Transverse colon (tissue), 4 donors: ENCODE results near the gene ACTL6B. TPM values are rescaled to one million over a fixed set of nuclear protein-coding genes. Genes with fewer than 3 reads are reported as not detected.

Experiments used
- DNase-seq: peaks from one replicate; pipeline ENCODE4 v3.0.0-alpha.2; 2019
- H3K27ac ChIP-seq, 4 donors: fragments of 200-600 bp; sonication (generic); 2 replicates each; pipeline ENCODE4 v1.5.1; 2016 to 2018; ENCODE audit warnings: inconsistent platforms in 4 of 4
- H3K27me3 ChIP-seq: fragments of 200-600 bp; sonication (generic); 2 replicates; pipeline ENCODE4 v1.5.1; 2017; ENCODE audit warnings: inconsistent platforms
- H3K36me3 ChIP-seq, 4 donors: fragments of 200-600 bp; sonication (generic); 2 replicates each; pipeline ENCODE4 v1.5.1; 2017 to 2019; ENCODE audit warnings: inconsistent platforms in 4 of 4
- H3K4me1 ChIP-seq, 4 donors: fragments of 200-600 bp; sonication (generic); 2 replicates each; pipeline ENCODE4 v1.5.1; 2017 to 2020; ENCODE audit warnings: inconsistent platforms in 4 of 4
- H3K4me3 ChIP-seq, 4 donors: fragments of 200-600 bp; sonication (generic); 1 replicate in 1 of 4; 2 replicates in 3 of 4; pipeline versions ENCODE4 v1.5.1 to v1.6.1; 2017 to 2019; ENCODE audit warnings: inconsistent platforms in 4 of 4
- H3K9me3 ChIP-seq, 2 donors: fragments of 200-600 bp; sonication (generic); 2 replicates each; pipeline ENCODE4 v1.5.1; 2017 to 2019; ENCODE audit warnings: inconsistent platforms in 2 of 2
- EP300 ChIP-seq: sonication (generic); formaldehyde crosslinking; IDR thresholded peaks from one replicate; pipeline ENCODE4 v1.6.1; 2017; ENCODE audit warnings: antibody characterized with exemption, low read depth
- POLR2A ChIP-seq: fragments of 450-650 bp; IDR thresholded peaks from one replicate; pipeline ENCODE4 v1.6.1; 2016; ENCODE audit warnings: antibody characterized with exemption, mild to moderate bottlenecking, moderate library complexity
- POLR2AphosphoS5 ChIP-seq, 3 donors: sonication (generic); formaldehyde crosslinking; IDR thresholded peaks; one replicate each; pipeline ENCODE4 v1.6.1; 2016; ENCODE audit warnings: antibody characterized with exemption in 3 of 3
- WGBS, 2 donors: methylation state at CpG; one replicate each; pipeline ENCODE4 v1.1.5; 2018; ENCODE audit warnings: low coverage in 1 of 2; 5-methylcytosine and 5-hydroxymethylcytosine counted together
- in situ Hi-C, 4 donors: fragments of 200-750 bp; cut with MboI; loops; one replicate each; pipeline versions ENCODE4 v1.15.0 to v1.15.1; 2017; ENCODE audit warnings: low sequenced_read_pairs in 3 of 4, low pct_ligation_motif_present in 1 of 4, low pct_unique_long_range_greater_than_20kb in 1 of 4
- intact Hi-C: fragments of 100-400 bp; cut with DNase I; formaldehyde crosslinking; loops from one replicate; pipeline ENCODE4 v1.15.1; 2023; ENCODE audit warnings: low total_unique reads
- total RNA-seq, 4 donors: library from RNA; depleted of rRNA; stranded (reverse); fragments of >200 nt; gene quantifications; one replicate each; pipeline ENCODE4 v1.1.0, GENCODE V29; 2016
- TF ChIP-seq, protein P1 (sequence below), 5 experiments: fragments of 200-600 bp in 3 of 5; fragments of 450-650 bp in 2 of 5; sonication (generic) in 3 of 5; IDR thresholded peaks; 1 replicate in 2 of 5; 2 replicates in 3 of 5; pipeline ENCODE4 v1.5.1; 2016 to 2017; ENCODE audit warnings: antibody characterized with exemption in 5 of 5, inconsistent platforms in 3 of 5, mild to moderate bottlenecking in 2 of 5, moderate library complexity in 1 of 5

ACTL6B gene
- total RNA-seq, 4 donors from 2014 or later: not detected

DNA sequence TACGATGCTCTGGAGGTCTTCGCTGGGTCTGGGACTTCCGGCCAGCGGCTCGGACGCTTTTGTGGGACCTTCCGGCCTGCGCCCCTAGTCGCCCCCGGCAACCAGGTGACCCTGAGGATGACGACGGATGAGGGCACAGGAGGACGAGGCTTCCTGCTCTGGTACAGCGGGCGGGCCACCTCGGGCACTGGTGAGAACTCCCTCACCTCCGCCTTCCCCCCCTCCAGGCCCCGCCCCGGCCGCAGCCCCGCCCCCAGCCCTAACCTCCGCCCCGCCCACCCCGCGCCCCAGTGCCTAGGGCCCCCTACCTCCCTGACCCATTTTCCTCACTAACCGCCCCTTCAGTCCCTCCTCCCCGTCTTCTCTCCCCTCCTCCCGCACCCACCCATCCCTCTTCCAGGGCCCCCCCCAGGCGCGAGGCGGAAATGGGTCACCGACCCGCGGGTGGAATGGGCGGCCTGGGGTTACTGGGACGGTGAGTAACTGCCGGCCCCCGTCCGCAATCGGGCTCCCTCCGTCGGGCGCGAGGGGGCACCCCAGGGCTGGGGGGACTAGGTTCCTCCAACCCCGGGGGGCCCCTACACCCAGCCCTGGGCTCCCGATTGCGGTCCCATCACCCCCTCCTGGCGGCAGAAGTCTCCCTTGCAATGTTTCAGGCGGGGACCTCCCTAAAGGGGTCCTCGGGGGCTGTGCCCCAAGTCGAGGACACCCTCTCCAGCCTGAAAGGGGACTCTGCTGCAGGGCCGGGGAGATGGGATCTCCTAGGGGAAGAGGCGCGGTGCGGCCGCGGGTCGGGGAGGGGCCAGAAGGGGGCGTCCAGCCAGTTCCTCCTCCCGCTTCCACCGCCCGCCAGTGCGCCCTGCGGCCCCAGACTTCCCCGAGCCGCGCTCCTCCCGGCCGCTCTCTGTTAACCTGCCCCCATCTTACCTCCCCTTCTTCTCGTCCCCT is 51.9 kb downstream of the ACTL6B start:
- peak overlapping the region; percentile 77 to 92 (median 84) for H3K27ac ChIP-seq
- peak; percentile 82 for DNase-seq
- in situ Hi-C loops: no loop called here
- peaks cover 6 to 28% (median 25%) of the 10 kb centered on the region in 4 donors for H3K4me1 ChIP-seq
- H3K27me3 ChIP-seq: no peaks in the 10 kb centered on the region
- WGBS, 2 donors: 2% methylated on average over 44 of the region's 70 CpGs; no CpG with 5 or more reads in 1 of the 2 donors
- intact Hi-C loops: no loop called here
- H3K36me3 ChIP-seq: no peaks in the 10 kb centered on the region
- TF ChIP-seq POLR2A (peak; percentile 25), POLR2AphosphoS5 (IDR thresholded peaks at IDR 0.05) (peak; percentile 46 to 72 (median 50)), EP300 (no peak)
- TF ChIP-seq, protein P1, sequence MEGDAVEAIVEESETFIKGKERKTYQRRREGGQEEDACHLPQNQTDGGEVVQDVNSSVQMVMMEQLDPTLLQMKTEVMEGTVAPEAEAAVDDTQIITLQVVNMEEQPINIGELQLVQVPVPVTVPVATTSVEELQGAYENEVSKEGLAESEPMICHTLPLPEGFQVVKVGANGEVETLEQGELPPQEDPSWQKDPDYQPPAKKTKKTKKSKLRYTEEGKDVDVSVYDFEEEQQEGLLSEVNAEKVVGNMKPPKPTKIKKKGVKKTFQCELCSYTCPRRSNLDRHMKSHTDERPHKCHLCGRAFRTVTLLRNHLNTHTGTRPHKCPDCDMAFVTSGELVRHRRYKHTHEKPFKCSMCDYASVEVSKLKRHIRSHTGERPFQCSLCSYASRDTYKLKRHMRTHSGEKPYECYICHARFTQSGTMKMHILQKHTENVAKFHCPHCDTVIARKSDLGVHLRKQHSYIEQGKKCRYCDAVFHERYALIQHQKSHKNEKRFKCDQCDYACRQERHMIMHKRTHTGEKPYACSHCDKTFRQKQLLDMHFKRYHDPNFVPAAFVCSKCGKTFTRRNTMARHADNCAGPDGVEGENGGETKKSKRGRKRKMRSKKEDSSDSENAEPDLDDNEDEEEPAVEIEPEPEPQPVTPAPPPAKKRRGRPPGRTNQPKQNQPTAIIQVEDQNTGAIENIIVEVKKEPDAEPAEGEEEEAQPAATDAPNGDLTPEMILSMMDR (IDR thresholded peaks at IDR 0.05): peak; percentile 37 to 55 (median 47)
- no peaks in the 10 kb centered on the region for H3K9me3 ChIP-seq
- H3K4me3 ChIP-seq: peak overlapping the region; percentile 49 to 75 (median 65)

- Histone ChIP-seq H3K4me3 (peak overlapping the region; percentile 49 to 75 (median 65)), H3K4me1 (peaks cover 6 to 28% (median 25%) of the 10 kb centered on the region in 4 donors), H3K36me3 (no peaks in the 10 kb centered on the region), H3K9me3 (no peaks in the 10 kb centered on the region), H3K27ac (peak overlapping the region; percentile 77 to 92 (median 84)), H3K27me3 (no peaks in the 10 kb centered on the region)
- WGBS, 2 donors: 16 to 60% methylated on average over 1 to 10 of the region's 10 CpGs
- intact Hi-C loops (no loop called here), in situ Hi-C loops (no loop called here)
- no peak for DNase-seq
- no peak for TF ChIP-seq POLR2A
- no peak for TF ChIP-seq POLR2AphosphoS5 (IDR thresholded peaks at IDR 0.05)
- TF ChIP-seq, protein P1 (IDR thresholded peaks at IDR 0.05): no peak
- TF ChIP-seq EP300: no peak
These were observed 52.6 kb downstream of the ACTL6B start for GRCh38 chr7:100603726-100604027.

GRCh38 chr7:100602889-100603725 is 53.1 kb downstream of the ACTL6B start:
- H3K36me3 ChIP-seq: no peaks in the 10 kb centered on the region
- peaks cover 6 to 28% (median 25%) of the 10 kb centered on the region in 4 donors for H3K4me1 ChIP-seq
- WGBS, 2 donors: 53 to 65% methylated on average over 10 to 20 of the region's 21 CpGs
- H3K27ac ChIP-seq: peak overlapping the region; percentile 77 to 92 (median 84)
- H3K27me3 ChIP-seq: no peaks in the 10 kb centered on the region
- no peaks in the 10 kb centered on the region for H3K9me3 ChIP-seq
- TF ChIP-seq EP300 (no peak), POLR2AphosphoS5 (IDR thresholded peaks at IDR 0.05) (peak in 1 of 3 donors; percentile 22)
- intact Hi-C loops: no loop called here
- H3K4me3 ChIP-seq: peak overlapping the region in 1 of 4 donors; percentile 75
- DNase-seq: peak; percentile 59
- in situ Hi-C loops: no loop called here

DNA sequence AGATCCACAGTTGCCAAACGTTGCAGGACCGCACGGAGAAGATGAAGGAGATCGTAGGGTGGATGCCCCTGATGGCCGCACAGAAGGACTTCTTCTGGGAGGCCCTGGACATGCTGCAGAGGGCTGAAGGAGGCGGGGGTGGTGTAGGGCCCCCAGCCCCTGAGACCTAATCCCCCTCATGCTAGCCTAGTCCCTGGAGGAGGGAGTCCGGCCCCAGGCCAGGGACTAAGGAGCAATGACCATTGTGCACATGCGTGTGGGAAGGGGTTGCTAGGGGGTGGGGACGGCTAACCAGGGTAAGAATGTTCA is 55.6 kb downstream of the ACTL6B start:
- in situ Hi-C loops (no loop called here), intact Hi-C loops (no loop called here)
- H3K36me3 ChIP-seq: no peaks in the 10 kb centered on the region
- no peak overlapping the region for H3K27ac ChIP-seq
- TF ChIP-seq POLR2A: no peak
- TF ChIP-seq EP300: no peak
- no peak overlapping the region for H3K4me3 ChIP-seq
- WGBS, 2 donors: 84% methylated on average over 9 of the region's 9 CpGs; no CpG with 5 or more reads in 1 of the 2 donors
- no peaks in the 10 kb centered on the region for H3K27me3 ChIP-seq
- DNase-seq: no peak
- peaks cover 6 to 25% (median 23%) of the 10 kb centered on the region in 4 donors for H3K4me1 ChIP-seq
- no peaks in the 10 kb centered on the region for H3K9me3 ChIP-seq
